NCI-H2029 (cell line): Measurements from ENCODE around the gene MTRF1L.
A peak's percentile ranks its signal among the peaks of the same experiment; 100 is the strongest.

Source experiments
- DNase-seq: peaks from one replicate; lab custom pipeline; 2025; lab: John Stamatoyannopoulos, UW

MTRF1L gene, protein sequence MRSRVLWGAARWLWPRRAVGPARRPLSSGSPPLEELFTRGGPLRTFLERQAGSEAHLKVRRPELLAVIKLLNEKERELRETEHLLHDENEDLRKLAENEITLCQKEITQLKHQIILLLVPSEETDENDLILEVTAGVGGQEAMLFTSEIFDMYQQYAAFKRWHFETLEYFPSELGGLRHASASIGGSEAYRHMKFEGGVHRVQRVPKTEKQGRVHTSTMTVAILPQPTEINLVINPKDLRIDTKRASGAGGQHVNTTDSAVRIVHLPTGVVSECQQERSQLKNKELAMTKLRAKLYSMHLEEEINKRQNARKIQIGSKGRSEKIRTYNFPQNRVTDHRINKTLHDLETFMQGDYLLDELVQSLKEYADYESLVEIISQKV

DNA sequence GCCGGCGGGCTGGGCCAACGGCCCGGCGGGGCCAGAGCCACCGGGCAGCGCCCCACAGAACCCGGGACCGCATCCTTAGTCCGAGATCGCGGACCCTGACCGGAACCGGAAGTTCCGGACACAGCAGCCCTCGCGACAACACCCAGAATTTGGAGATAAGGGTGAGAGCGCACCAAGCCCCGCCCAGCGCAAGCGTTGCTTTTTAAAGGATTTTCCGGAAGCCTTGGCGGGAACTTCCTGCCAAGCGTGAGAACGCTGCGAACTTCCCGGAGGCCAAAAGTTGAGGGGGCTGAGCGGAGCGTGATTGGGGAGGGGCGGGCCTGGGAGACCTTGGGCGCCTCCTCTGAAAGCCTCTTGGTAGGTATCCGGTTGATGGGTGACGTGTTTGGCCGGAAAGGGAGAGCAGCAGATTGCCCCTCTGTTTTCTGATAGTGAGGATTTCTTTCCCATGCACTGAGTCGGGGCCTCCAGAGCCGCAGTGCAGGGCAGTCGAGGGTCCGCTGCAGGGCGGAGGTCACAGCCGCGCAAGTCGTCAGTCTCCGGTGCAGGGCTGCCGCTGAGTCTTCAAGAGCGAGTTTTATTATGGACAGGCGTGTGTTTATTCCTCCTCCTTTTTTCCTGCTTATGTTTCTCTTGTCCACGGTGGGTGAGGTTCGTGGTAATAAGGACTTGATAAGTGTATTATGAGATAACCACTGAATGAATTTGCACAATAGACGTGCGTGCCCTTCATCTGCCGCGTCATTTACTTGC lies at the start of gene MTRF1L:
Gene MTRF1L, minus strand, starts transcription at position 97 of the 753 bp plus-strand sequence. Its CDS starts 24 bp downstream, at position 73.
- peak; percentile 78 for DNase-seq

DNA sequence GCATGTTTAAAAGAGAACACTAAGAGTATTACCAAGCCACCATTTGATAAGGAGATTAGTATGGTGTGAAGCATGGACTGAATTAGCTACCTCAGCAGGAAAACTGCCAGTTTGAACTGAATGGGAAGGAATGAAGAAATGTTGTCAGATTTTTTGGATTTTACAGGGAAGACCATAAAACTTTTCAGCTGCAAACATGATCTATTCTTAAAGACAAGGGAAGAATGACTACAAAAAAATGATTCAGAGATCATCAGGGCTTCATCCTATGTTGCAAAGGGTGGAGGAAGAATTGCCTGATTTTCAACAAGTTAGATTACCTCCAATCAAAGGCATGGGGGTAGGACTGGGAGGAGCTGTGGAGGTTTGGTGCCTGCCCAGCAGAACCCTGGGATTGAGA lies 49.3 kb upstream of the MTRF1L start:
- DNase-seq, result no peak

DNA sequence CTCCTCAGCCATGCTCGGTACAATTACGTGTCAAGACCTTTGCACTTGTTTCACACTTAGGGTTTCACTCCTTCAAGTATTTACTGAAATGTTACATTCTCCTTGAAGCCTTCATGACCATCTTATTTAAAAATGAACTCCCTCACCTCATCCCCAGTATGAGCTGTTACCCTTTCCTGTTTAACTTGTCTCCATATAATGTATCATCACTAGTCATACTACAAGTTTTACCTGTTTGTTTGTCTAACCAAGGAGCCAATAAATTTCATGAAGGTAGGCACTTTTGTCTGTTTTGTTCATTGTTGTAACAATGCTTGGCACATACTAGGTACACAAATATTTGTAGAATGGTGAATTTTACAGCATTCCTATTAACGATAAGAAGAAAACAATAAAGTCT lies 46.1 kb upstream of the MTRF1L start:
- no peak for DNase-seq

DNA sequence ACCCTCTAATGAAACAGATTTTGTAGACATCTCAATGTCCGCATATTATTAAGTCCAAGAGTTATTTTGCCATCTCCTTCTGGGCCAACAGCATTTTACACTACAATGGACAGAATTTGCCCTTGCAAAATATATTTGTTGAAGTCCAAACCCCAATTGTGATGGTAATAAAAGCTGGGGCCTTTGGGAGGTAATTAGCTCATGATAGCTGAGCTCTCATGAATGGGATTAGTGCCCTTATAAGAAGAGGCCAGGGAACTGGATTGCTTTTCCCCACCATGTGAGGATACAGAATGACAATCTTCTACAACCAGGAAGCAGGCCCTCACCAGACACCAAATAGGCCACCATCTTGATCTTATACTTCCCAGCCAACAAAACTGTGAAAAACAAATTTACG lies 44.9 kb upstream of the MTRF1L start:
- no peak for DNase-seq

DNA sequence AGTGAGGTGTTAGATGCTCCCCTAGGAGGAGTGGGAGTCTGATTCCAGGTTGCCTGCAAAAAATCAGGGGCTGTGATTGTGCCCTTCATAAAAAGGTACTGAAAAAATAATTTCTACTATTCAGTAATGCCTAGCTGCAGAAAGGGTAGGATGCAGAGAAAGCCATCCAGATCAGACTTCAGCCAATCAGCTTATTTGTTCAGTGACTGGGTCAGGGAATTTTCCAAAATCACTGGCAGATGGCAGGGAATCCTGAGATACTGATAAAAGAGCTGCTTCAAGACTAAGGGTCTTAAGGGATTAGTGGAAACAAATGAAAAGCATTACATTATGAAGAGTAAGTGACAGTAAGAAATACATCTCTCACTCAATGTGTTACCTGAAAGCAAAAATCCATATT lies 42.8 kb upstream of the MTRF1L start:
- DNase-seq, result no peak

DNA sequence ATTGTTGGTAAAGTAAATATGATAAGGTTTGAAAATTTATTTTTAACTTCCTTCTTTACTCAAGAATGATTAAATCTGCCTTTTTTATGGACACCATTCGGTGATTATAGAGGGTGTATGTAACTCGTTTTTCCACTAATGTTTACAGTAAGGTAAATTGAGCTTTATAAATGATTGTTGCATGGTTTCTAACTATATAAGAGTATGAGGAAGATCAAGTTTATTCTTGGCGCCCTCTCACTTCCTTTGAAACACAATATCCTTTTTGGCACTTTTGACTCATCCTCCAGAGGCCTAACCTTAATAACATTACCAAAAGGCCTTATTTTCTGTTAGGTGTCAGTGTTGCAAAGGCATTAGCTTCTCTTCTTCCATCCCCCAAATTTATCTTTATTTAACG lies 41.8 kb upstream of the MTRF1L start:
- DNase-seq, result peak; percentile 22

DNA sequence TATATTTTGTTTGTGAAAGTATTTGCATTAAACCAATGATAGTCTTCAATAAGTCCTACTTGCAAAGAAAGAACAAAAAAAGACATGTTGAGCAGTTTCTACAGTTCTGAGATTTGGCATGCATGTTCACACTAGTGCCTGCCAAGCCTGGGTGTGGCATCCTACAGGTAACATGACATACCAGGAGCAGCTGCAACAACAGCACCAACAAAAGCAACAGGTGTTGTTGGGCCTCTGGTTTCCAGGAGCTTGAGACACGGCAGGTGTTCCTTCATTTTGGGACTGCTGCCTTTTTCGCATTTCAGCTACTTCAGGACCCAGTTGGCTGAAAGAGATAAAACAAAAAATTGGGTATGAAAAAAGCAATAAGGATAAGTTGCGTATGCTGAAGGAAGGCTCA lies 41.2 kb upstream of the MTRF1L start:
- DNase-seq, result peak; percentile 80

DNA sequence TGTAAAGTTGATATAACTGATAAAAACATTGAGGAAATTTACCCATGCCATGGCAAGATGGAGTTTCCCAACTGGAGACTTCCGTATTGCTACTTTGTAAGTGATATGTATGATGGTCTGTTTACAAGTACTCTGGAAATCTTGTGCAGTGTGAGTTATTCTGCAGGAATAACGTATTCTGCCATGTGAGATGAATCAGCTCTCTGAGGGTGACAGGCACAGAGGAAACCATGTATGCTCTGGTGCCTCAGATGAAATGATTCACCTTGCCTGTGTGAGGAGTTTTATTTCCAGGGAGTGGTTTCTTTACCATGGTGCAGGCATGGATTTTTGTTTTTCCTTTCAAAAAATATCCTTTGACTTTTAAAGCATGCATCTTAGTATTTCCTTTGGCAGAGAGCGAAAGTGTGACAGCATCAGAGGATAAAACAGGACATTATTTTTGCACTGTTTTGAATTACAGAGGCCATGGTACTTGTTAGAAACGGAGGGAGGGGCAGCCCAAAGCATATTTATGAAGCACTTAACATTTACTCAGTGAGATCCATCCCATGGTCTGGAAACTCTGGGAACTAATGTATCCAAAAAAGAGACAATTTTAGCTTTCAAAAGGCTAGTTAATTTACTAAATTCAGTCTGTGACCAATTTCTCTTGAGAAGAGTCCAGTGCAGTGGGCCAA lies 36.0 kb upstream of the MTRF1L start:
- no peak for DNase-seq

DNA sequence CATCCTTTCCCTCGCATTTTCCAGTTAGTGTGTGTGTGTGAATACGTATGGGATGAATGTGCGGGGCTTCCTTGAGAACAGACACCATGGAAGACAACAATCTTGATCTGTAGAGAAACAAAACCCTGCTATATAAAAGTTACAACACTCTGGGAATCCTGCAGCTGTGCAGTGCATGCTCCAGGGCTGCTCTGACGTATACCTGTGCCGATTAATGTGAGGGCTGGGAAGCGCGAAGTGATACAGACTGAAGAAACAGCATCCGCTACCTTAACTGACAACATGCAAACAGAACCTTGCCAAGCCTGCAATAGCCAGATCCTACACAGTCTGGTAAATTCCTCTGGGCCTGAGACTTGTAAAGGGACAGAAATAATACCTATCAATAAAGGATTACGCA lies 31.6 kb upstream of the MTRF1L start:
- DNase-seq, result no peak

DNA sequence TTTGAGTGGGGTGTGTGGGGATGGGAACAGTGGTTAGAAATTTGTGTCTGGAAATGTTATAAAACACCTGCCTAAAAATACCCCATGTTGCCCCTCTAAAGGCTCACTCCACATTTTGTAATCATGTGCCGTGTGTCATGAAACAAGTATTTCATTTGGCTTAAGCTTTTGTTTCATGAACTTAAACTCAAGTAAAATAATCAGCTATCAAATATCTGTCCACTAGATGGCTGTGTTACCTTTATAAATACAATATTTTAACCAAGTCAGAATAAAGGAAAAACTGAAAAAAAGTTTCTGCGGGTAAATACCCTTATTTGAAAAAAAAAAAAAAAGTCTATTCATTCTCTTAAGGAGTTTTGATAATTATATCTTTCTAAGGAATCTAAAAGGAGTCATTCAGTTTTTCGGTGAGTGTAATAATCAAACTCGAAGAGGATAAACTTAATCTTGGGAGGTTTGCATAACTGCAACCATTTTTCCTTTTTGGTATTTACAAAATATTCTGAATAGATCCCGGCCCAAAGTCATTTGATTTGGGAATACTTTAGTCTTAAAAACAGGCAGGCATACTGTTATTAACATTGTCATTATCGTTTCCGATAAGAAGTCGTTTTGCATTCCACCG lies 29.9 kb upstream of the MTRF1L start:
- DNase-seq, result no peak

DNA sequence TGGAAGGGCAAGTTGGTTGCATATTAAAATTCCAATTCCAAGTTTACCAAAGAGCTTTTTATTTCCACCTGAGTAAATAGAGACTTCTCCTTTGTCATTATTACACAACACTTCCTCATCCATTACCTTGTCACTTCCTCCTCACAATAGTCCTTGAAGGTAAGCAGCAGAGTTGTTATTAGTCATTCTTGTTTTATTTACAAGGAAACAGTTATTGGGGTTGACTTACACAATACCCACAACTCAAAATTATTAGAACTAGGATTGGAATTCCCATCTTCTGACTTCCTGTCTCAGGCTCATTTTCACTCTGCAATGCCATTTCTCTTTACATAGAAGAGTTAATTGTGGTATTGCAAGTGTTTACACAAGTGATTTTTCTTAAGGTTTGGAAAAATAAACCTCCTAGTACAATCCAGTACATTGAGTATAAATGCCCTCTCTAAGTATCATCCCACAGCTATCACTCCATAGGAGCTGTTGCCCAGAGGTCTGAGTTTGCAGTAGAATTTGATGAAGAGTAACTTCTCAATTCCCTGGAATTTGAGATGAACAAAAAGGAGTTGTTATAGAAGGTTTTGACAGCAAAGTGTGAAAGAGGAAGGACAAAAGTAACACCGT lies 28.9 kb upstream of the MTRF1L start:
- no peak for DNase-seq

DNA sequence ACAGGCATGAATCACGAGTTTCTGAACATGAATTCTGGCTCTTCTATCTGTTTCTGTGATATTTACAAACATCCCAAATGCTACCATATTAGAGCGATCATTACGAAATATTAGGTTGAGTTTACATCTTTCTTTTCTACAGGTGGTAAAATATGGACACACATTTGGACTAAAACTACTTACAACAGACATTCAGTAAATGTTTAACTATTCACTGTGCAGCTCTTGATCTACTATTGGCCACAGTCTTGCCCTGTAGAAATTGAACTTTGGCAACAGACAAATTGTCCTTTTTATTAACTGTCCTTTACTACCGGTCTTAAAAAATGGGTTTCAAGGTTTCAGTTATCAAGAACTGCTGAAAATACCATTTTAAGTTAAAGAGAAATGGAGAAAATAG lies 26.5 kb upstream of the MTRF1L start:
- no peak for DNase-seq

DNA sequence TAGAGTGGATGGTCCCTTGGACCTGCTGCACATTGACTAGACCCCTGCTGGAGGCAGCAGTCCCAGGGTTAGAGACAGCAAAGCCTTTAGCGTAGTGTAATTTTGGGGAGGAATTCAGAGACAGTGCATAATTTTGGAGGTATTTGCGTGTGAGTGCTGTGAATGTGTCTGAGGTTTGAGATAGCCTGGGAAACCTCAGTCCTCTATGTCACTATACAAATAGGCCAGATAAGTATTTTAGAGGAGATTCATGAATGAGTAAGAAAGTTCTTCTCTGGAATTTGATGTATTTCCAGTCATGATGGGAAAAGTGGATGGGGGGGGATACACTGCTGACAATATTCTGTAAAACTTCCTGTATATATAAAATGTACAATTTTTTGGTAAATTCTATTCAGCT lies 25.8 kb upstream of the MTRF1L start:
- no peak for DNase-seq

DNA sequence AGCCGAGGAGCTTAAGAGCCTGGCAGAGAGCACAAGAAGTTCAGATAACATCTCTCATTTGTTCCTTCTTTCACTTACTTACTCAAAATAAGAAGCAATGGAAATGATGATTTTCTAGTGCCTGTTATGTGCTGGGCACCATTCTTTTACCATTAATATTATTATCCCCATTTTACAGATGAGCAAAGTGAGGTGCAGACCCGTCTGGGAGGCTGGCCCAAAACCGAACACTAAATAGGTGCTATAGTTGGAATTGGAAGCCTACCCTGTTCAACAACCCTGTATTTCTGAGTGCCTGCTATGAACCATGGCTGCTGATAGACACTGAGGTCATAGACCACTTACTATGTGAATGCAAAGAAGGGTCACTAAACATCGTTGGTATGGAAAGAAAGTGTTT lies 25.0 kb upstream of the MTRF1L start:
- no peak for DNase-seq

DNA sequence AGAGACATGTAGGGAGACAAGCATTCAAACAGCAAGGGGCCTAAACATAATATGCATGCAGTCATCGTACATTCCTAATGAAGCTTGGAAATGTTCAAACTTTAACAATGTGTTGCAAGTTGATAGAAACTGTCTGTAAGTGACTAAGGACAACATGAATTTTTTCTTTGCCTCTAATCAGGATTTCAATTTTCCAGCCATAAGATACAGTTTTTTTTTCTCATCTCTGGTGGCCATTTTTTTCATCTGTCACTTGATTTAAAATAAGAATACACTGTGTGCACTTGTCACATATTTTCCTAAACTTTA lies 22.2 kb upstream of the MTRF1L start:
- no peak for DNase-seq

DNA sequence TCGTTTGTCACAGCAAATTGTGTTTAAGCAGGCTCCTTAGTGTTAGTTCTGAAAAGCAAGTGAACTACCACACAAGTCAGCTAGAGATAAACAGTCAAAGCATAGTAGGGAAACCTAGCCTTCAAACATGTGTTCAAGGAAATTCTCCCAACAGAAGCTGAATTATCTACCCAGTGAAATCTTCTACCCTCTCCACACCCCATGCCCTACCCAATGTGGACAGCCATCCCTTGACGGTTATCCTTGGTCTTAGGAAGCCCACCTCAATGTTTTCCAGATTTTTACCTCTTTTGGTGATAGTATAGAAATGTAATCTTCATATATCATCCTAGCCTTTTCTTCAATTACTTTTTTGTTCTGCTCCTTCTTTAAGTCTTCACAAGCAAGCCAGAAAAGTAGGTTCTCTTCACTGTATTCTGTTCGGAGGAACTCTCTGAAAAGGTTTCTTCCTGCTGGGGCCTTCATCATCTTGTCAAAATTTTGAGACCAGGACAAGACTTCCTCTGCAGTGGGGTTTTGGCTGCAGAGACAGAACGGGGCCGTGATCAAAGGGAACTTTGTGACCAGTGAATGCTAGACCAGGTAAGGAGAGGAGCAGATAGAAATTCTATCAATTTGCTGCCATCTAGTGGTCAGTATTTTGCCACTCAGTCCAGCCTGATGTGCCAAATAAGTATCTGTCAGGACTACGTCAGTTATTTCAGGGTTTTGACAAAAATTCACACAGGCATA lies 21.6 kb upstream of the MTRF1L start:
- DNase-seq, result peak; percentile 7

DNA sequence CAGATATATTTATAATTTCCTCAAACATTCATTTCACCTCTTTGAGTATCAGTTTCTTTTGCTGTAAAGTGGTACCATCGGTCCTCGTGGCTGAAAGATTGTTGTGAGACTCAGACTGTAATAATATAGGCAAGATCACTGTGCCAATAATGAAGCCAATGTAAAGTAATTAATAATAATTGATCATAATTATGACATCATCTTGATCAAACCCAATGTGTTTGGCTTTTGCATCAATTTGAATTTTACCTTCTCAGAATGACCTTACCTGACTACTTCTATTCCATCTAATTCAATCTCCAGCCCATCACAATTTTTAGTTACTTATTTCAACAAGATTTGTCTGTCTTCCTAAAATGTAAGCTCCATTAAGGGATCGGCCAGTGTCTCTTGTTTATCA lies 15.8 kb upstream of the MTRF1L start:
- DNase-seq, result no peak

DNA sequence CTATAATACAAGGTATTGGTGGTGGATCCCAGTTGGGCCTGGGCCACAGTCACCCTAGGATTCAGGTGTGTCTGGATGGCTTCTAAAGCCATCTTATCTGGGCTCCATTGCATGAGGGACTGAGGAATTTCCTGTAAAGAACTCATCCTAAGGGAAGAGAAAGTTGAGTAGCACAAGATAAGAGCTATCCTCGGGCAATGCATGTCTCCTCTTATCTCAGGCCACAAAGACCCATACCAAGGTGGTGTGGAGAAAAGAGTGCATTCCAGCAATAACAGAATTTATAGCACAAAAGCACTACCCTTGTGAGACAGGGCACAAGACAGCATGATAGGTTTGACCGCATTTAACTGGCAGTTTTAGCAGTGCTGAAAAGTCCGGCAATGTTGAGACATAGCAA lies 14.3 kb upstream of the MTRF1L start:
- DNase-seq, result no peak

DNA sequence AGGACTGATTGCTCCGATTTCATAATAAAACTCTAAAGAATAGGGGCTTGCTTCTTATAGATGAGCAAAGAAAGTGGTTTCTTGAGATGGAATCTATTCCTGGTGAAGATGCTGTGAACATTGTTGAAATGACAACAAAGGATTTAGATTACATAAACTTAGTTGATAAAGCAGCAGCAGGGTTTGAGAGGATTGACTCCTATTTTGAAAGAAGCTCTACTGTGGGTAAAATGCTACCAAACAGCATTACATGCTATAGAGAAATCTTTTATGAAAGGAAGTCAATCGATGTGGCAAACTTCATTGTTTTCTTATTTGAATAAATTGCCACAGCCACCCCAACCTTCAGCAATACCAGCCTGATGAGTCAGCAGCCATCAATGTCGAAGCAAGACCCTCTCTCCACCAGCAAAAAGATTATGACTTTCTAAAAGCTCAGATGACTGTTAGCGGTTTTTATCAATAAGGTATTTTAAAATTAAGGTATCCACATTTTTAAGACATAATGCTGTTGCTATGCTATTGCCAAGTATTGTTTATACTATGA lies 12.7 kb upstream of the MTRF1L start:
- DNase-seq, result no peak

DNA sequence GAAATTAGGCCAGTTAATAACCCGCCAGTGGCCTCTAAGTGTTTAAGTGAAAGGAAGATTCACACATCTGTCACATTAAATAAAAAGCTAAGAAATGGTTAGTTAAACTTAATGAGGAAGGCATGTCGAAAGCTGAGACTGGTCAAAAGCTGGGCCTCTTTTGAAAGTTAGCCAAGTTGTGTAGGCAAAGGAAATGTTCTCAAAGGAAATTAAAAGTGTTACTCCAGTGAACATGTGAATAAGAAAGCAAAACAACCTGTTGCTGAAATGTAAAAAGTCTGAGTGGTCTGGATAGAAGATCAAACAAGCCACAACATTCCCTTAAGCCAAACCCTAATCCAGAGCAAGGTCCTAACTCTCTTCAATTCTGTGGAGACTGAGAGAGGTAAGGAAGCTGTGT lies 10.9 kb upstream of the MTRF1L start:
- no peak for DNase-seq

DNA sequence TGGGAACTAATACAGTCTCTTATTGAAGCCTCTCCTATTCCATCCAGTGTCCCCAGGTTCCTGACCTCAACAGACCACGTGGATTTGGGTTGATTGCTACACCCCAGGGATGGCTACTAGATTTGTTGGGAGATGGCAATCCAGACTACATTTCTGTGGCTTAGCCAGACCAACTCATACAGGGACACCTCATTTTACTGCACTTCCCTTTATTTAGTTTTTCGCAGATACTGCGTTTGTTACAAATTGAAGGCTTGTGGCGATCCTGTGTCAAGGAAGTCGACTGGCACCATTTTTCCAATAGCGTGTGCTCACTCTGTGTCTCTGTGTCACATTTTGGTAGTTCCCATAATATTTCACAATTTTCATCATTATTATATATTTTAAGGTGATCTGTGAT lies 10.3 kb upstream of the MTRF1L start:
- no peak for DNase-seq
